ENCODE measurements around the gene FLT3LG.

- TF ChIP-seq CTCF (IDR thresholded peaks at IDR 0.05) = no peak
- TF ChIP-seq EP300 (IDR thresholded peaks at IDR 0.05) = no peak
These were observed 31.1 kb upstream of the FLT3LG start for GRCh38 chr19:49442771-49443365.

Measured in sigmoid colon (tissue), 4 donors.